ENCODE results near the gene ATL3. TPM values are rescaled to one million over a fixed set of nuclear protein-coding genes. Genes with fewer than 3 reads are reported as not detected.
A peak's percentile ranks its signal among the peaks of the same experiment; 100 is the strongest.

ATL3 gene
- total RNA-seq, 1 experiment from 2014 or later: 52.2 TPM

DNA sequence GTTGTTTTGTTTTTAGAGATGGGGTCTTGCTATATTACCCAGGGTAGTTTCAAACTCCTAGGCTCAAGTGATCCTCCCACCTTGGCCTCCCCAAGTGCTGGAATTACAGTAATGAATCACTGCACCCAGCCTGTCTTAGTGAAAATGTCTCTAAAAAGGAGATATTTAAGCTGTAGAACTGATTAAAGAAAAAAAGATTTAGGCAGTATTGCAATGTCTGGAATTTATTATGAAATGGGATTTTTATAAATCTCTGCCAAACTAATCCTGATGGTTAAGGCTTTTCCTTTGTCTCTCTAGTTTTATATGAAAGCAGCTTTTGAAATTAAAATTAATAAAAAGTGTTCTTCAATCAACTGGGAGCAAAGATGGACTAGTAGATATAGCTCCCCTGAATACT, 59.0 kb downstream of the ATL3 start:
- Mint-ChIP-seq H3K27me3 (ENCODE audit: unreplicated experiment) (no peaks in the 10 kb centered on the region), H3K4me1 (ENCODE audit: low read depth, unreplicated experiment) (peaks cover 42% of the 10 kb centered on the region), H3K36me3 (ENCODE audit: insufficient read depth, unreplicated experiment) (peaks cover 74% of the 10 kb centered on the region), H3K27ac (ENCODE audit: unreplicated experiment) (peak overlapping the region; percentile 92), H3K9me3 (ENCODE audit: low read depth, unreplicated experiment) (no peaks in the 10 kb centered on the region), H3K4me3 (ENCODE audit: low read depth, unreplicated experiment) (peak overlapping the region; percentile 92)
- BruUV-seq (replicated peaks): no TSS peak
- no peak for TF ChIP-seq CTCF (IDR thresholded peaks at IDR 0.05; ENCODE audit: unreplicated experiment)
- DNase-seq: no peak
- CTCF ChIA-PET: no interaction called here
- intact Hi-C loops (cut with micrococcal nuclease; ENCODE audit: unreplicated experiment): loop anchor here (2.0 to 5.0 kb wide), 2 partner anchors 19 to 45 kb away; no protein-coding TSS in a partner anchor

- peak overlapping the region; percentile 92 for H3K27ac Mint-ChIP-seq (ENCODE audit: unreplicated experiment)
- DNase-seq: no peak
- CTCF ChIA-PET: no interaction called here
- no peaks in the 10 kb centered on the region for H3K9me3 Mint-ChIP-seq (ENCODE audit: low read depth, unreplicated experiment)
- no peak for TF ChIP-seq CTCF (IDR thresholded peaks at IDR 0.05; ENCODE audit: unreplicated experiment)
- BruUV-seq (replicated peaks): no TSS peak
- no peaks in the 10 kb centered on the region for H3K27me3 Mint-ChIP-seq (ENCODE audit: unreplicated experiment)
- peak overlapping the region; percentile 92 for H3K4me3 Mint-ChIP-seq (ENCODE audit: low read depth, unreplicated experiment)
- peaks cover 82% of the 10 kb centered on the region for H3K36me3 Mint-ChIP-seq (ENCODE audit: insufficient read depth, unreplicated experiment)
- H3K4me1 Mint-ChIP-seq (ENCODE audit: low read depth, unreplicated experiment): peaks cover 50% of the 10 kb centered on the region
- intact Hi-C loops (cut with micrococcal nuclease; ENCODE audit: unreplicated experiment): loop anchor here (2.0 to 5.0 kb wide), 2 partner anchors 44 to 81 kb away; no protein-coding TSS in a partner anchor
Observed at GRCh38 chr11:63611395-63611747, 59.8 kb downstream of the ATL3 start.

DNA sequence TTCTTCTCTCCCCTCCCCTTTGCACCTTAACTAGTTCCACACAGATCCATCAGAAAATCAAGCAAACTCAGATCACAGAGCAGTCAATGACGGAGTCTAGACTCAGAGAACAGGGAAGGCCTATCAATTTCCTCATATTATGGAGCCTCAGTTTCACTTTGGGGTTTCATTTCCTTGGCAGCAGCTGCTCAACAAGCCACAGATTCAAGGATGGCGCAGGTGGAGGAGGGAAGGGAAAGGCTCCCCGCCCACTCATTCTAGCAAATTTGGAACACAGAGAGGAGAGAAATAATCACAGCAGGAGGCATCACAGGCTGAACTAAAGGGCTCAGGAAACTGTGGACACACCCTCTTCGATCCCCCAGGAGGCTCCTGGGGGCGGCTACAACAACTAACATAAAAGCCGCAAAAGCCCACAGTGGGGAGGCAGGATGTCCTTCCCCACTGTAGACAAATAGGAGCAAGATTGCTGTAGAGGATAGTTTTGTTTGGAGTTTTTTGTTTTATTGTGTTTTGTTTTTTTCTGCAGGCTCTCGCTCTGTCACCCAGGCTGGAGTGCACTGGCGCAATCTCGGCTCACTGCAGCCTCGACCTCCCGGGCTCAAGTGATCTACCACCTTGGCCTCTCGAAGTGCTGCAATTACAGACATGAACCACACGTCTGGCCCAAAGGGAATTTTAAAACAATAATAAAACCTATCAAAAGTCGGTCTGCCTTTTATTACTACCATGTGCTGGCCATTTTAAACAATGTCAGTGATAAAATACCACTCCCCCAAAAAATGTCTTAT, 60.4 kb downstream of the ATL3 start:
- no peak for TF ChIP-seq CTCF (IDR thresholded peaks at IDR 0.05; ENCODE audit: unreplicated experiment)
- H3K27me3 Mint-ChIP-seq (ENCODE audit: unreplicated experiment): no peaks in the 10 kb centered on the region
- no peaks in the 10 kb centered on the region for H3K9me3 Mint-ChIP-seq (ENCODE audit: low read depth, unreplicated experiment)
- DNase-seq: peak; percentile 59
- peaks cover 88% of the 10 kb centered on the region for H3K36me3 Mint-ChIP-seq (ENCODE audit: insufficient read depth, unreplicated experiment)
- BruUV-seq (replicated peaks): TSS peak; percentile 70
- peak overlapping the region; percentile 92 for H3K27ac Mint-ChIP-seq (ENCODE audit: unreplicated experiment)
- intact Hi-C loops (cut with micrococcal nuclease; ENCODE audit: unreplicated experiment): loop anchor here (2.0 to 5.0 kb wide), 2 partner anchors 43 to 80 kb away; no protein-coding TSS in a partner anchor
- H3K4me3 Mint-ChIP-seq (ENCODE audit: low read depth, unreplicated experiment): peak overlapping the region; percentile 92
- CTCF ChIA-PET: no interaction called here
- H3K4me1 Mint-ChIP-seq (ENCODE audit: low read depth, unreplicated experiment): peaks cover 56% of the 10 kb centered on the region

DNA sequence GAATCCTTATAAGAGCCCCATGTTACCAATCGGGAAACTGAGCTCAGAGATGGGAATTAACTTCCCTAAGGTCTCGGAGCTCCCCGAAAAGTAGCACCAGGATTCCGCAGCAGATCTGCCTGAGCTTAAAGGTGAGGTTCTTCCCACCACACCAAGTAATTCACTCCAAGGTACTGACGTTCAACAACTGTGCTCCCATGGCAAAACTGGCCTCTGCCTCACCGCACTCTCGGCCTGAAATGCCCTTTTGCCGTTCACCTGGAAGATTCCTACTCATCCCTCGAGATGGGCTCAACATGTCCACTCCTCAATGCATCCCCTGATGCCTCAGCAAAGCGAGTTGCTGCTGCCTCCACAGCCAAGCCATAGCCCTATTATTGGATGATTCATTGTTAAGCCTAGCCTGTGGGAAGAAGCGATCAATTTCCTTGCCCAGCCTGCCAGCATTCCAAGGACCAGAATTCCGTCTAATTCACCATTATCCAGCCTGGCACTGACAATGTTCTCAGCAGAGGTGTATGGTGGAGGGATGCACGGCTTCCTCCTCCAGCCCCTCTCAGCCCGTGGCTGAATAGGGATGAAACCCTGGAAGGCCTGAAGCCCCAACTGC, 61.1 kb downstream of the ATL3 start:
- no peak for TF ChIP-seq CTCF (IDR thresholded peaks at IDR 0.05; ENCODE audit: unreplicated experiment)
- Mint-ChIP-seq H3K4me3 (ENCODE audit: low read depth, unreplicated experiment) (peak overlapping the region; percentile 92), H3K27me3 (ENCODE audit: unreplicated experiment) (no peaks in the 10 kb centered on the region), H3K36me3 (ENCODE audit: insufficient read depth, unreplicated experiment) (peaks cover 95% of the 10 kb centered on the region), H3K4me1 (ENCODE audit: low read depth, unreplicated experiment) (peaks cover 56% of the 10 kb centered on the region), H3K9me3 (ENCODE audit: low read depth, unreplicated experiment) (no peaks in the 10 kb centered on the region), H3K27ac (ENCODE audit: unreplicated experiment) (peak overlapping the region; percentile 92)
- peak; percentile 36 for DNase-seq
- CTCF ChIA-PET: interaction anchor here (1.3 kb wide), 1 partner anchor 13 kb away, joined by 3 read pairs; no protein-coding TSS in a partner anchor
- no TSS peak for BruUV-seq (replicated peaks)
- intact Hi-C loops (cut with micrococcal nuclease; ENCODE audit: unreplicated experiment): loop anchor here (2.0 to 5.0 kb wide), 2 partner anchors 43 to 79 kb away; no protein-coding TSS in a partner anchor
